ENCODE results near the gene ACTR8. TPM values are rescaled to one million over a fixed set of nuclear protein-coding genes. Genes with fewer than 3 reads are reported as not detected.

Gene ACTR8
- total RNA-seq, 1 donor from 2014 or later: 67.1 TPM

GRCh38 chr3:53833700-53834099, 48.3 kb downstream of the ACTR8 start:
- no peak for DNase-seq

- DNase-seq: no peak
Measured at GRCh38 chr3:53833053-53833645, 48.8 kb downstream of the ACTR8 start.

- DNase-seq: no peak
Measured at GRCh38 chr3:53830944-53831343, 51.0 kb downstream of the ACTR8 start.

GRCh38 chr3:53829605-53830004, 52.3 kb downstream of the ACTR8 start:
- no peak for DNase-seq

- DNase-seq: no peak
Measured at GRCh38 chr3:53828581-53828980, 53.4 kb downstream of the ACTR8 start.

- DNase-seq: no peak
Measured at GRCh38 chr3:53826048-53826447, 55.9 kb downstream of the ACTR8 start.

- no peak for DNase-seq
Measured at GRCh38 chr3:53824795-53825194, 57.2 kb downstream of the ACTR8 start.

- DNase-seq: no peak
Measured at GRCh38 chr3:53823956-53824657, 57.8 kb downstream of the ACTR8 start.

- no peak for DNase-seq
Measured at GRCh38 chr3:53823026-53823955, 58.7 kb downstream of the ACTR8 start.

- DNase-seq: no peak
Measured at GRCh38 chr3:53822331-53822741, 59.6 kb downstream of the ACTR8 start.

GRCh38 chr3:53821631-53822121, 60.3 kb downstream of the ACTR8 start:
- DNase-seq: no peak

- no peak for DNase-seq
Measured at GRCh38 chr3:53820756-53821580, 61.0 kb downstream of the ACTR8 start.

- DNase-seq: no peak
Measured at GRCh38 chr3:53820084-53820483, 61.9 kb downstream of the ACTR8 start.

- no peak for DNase-seq
Measured at GRCh38 chr3:53819163-53819868, 62.6 kb downstream of the ACTR8 start.

- no peak for DNase-seq
Measured at GRCh38 chr3:53818221-53819162, 63.5 kb downstream of the ACTR8 start.

- no peak for DNase-seq
Measured at GRCh38 chr3:53817809-53818208, 64.1 kb downstream of the ACTR8 start.

GRCh38 chr3:53817211-53817610, 64.7 kb downstream of the ACTR8 start:
- DNase-seq: no peak
